Tibial nerve (tissue), 4 donors: Measurements from ENCODE around the gene PITX1. TPM values are rescaled to one million over a fixed set of nuclear protein-coding genes. Genes with fewer than 3 reads are reported as not detected.

Experiments used
- DNase-seq, 2 donors: peaks; one replicate each; pipeline ENCODE4 v3.0.0-alpha.2; 2019; ENCODE audit warnings: low spot score in 2 of 2
- H3K27ac ChIP-seq, 4 donors: fragments of 200-600 bp; sonication (generic) in 3 of 4; one replicate each; pipeline ENCODE4 v1.5.1; 2017 to 2019; ENCODE audit warnings: mild to moderate bottlenecking in 1 of 4
- H3K27me3 ChIP-seq, 2 donors: fragments of 200-600 bp; sonication (generic) in 1 of 2; one replicate each; pipeline versions ENCODE4 v1.5.1 to v1.6.0; 2017 to 2019
- H3K36me3 ChIP-seq, 3 donors: fragments of 200-600 bp; sonication (generic); one replicate each; pipeline ENCODE4 v1.5.1; 2018 to 2019
- H3K4me1 ChIP-seq, 4 donors: fragments of 200-600 bp; sonication (generic) in 3 of 4; one replicate each; pipeline ENCODE4 v1.5.1; 2017 to 2019
- H3K4me3 ChIP-seq, 4 donors: fragments of 200-600 bp; sonication (generic) in 3 of 4; one replicate each; pipeline ENCODE4 v1.5.1; 2017 to 2019; ENCODE audit warnings: mild to moderate bottlenecking in 1 of 4, moderate library complexity in 1 of 4
- H3K9me3 ChIP-seq, 4 donors: fragments of 200-600 bp; sonication (generic) in 3 of 4; one replicate each; pipeline ENCODE4 v1.5.1; 2017 to 2019
- EP300 ChIP-seq, 2 donors: sonication (generic); formaldehyde crosslinking; IDR thresholded peaks; one replicate each; pipeline ENCODE4 v1.6.1; 2017; ENCODE audit warnings: antibody characterized with exemption in 2 of 2, mild to moderate bottlenecking in 1 of 2
- POLR2A ChIP-seq, 2 donors: fragments of 450-650 bp; IDR thresholded peaks; one replicate each; pipeline ENCODE4 v1.6.1; 2017; ENCODE audit warnings: antibody characterized with exemption in 2 of 2, mild to moderate bottlenecking in 2 of 2, moderate library complexity in 2 of 2
- WGBS, 2 donors: methylation state at CpG; one replicate each; pipeline ENCODE4 v1.1.5; 2018; 5-methylcytosine and 5-hydroxymethylcytosine counted together
- total RNA-seq, 4 donors: library from RNA; depleted of rRNA; stranded (reverse); fragments of >200 nt; gene quantifications; one replicate each; pipeline ENCODE4 v1.1.0, GENCODE V29; 2016
- TF ChIP-seq, protein P1 (sequence below), 5 experiments: fragments of 200-600 bp in 3 of 5; fragments of 450-650 bp in 2 of 5; sonication (generic) in 3 of 5; IDR thresholded peaks; one replicate each; pipeline ENCODE4 v1.5.1; 2016 to 2019; ENCODE audit warnings: antibody characterized with exemption in 5 of 5, mild to moderate bottlenecking in 3 of 5, moderate library complexity in 2 of 5

Gene PITX1
- total RNA-seq, 4 donors from 2014 or later = 1.1 to 5.4 (median 3.0) TPM

DNA sequence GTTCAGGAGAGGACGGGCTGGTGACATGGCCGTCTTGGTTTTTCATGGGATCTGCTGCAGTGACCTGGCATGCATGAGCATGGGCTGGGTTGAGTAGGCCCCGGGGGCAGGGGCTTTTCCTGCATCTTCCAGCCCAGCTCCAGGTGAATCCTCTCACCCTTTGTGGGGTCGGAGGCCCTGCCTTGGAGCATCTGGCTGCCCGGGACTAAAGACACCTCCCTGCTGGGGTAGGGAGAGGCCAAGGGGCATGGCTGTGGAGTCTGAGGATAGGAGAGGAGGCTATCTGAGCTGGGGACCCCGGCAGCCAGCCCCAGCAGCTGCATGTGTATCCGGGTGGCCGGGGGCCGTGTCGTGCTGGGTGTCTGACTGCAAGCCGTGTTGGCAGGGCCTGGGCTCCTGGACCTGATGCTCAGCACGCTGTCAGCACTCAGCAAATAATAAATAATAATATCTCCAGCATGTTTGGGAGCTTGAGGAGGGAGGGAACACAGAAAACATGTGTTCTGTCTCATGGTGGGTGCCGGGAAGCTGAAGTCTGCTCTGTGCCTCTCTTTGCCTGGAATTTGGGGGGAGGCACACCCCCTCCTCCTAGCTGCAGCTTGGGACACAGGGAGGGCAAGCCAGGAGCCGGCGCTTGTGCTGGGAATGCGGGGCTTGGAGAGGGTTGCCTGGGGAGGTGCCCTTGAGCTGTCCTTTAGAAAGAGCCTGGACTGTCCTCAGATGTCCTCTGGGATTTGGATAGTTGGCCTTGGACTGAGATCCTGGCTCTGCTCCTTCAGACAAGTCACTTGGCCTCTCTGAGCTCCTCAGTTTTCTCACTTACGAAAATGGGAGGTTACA lies 28.4 kb upstream of the PITX1 start:
- H3K9me3 ChIP-seq = no peaks in the 10 kb centered on the region
- WGBS, 2 donors = 68 to 75% methylated on average over 12 to 14 of the region's 17 CpGs

DNA sequence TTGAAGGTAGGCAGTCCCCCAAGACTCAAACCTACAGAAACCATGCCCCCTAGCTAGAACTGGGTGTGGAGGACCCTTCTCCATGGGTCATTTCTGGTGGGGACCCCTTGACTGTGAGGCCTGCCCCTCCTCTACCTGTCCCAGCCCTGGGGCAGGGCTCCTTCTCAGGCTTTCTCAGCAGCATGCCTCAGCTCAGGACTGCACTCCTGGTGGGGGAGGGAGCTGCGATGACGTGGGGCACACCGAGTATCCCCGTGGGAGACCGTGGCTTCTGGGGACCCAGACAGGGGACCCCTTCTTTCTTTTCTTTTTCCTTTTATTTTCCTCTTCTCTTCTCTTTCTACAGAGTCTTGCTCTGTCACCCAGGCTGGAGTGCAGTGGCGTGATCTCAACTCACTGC lies 27.0 kb upstream of the PITX1 start:
- no peak for DNase-seq

More for the DNA sequence above, 28.4 kb upstream of the PITX1 start:
- H3K27me3 ChIP-seq = peaks cover 0 to 8% of the 10 kb centered on the region in 2 donors
- H3K36me3 ChIP-seq = no peaks in the 10 kb centered on the region
- no peak for DNase-seq
- TF ChIP-seq POLR2A (IDR thresholded peaks at IDR 0.05) (no peak), EP300 (IDR thresholded peaks at IDR 0.05) (no peak)
- no peak overlapping the region for H3K27ac ChIP-seq
- H3K4me1 ChIP-seq = no peaks in the 10 kb centered on the region
- no peak overlapping the region for H3K4me3 ChIP-seq

DNA sequence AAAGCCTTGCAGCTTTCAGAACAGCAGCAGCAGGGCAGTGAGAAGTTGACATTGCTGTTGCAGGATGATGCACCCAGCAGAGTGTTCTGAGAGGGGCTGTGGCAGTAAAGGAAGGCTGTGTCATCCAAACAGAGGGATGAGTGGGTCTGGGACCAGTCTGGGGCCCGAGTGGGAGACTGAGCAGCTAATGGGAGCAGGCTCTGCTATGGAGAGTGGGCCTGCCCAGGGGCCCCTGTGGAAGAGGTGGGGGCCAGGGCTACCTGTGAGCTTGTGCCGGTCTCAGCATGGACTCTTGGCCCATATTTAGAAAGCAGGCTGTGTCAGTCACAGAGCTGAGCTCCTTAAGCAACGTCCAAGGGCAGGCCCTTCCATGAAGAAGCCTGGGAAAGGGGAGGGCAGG lies 26.0 kb upstream of the PITX1 start:
- H3K4me1 ChIP-seq = no peaks in the 10 kb centered on the region
- no peak overlapping the region for H3K27ac ChIP-seq
- WGBS, 2 donors = 51 to 68% methylated on average over 3 of the region's 3 CpGs
- TF ChIP-seq, protein P1, sequence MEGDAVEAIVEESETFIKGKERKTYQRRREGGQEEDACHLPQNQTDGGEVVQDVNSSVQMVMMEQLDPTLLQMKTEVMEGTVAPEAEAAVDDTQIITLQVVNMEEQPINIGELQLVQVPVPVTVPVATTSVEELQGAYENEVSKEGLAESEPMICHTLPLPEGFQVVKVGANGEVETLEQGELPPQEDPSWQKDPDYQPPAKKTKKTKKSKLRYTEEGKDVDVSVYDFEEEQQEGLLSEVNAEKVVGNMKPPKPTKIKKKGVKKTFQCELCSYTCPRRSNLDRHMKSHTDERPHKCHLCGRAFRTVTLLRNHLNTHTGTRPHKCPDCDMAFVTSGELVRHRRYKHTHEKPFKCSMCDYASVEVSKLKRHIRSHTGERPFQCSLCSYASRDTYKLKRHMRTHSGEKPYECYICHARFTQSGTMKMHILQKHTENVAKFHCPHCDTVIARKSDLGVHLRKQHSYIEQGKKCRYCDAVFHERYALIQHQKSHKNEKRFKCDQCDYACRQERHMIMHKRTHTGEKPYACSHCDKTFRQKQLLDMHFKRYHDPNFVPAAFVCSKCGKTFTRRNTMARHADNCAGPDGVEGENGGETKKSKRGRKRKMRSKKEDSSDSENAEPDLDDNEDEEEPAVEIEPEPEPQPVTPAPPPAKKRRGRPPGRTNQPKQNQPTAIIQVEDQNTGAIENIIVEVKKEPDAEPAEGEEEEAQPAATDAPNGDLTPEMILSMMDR (IDR thresholded peaks at IDR 0.05) = no peak
- TF ChIP-seq POLR2A (IDR thresholded peaks at IDR 0.05) = no peak
- no peak for TF ChIP-seq EP300 (IDR thresholded peaks at IDR 0.05)
- H3K27me3 ChIP-seq = peaks cover 0 to 8% of the 10 kb centered on the region in 2 donors
- H3K9me3 ChIP-seq = no peaks in the 10 kb centered on the region
- H3K4me3 ChIP-seq = no peak overlapping the region
- no peaks in the 10 kb centered on the region for H3K36me3 ChIP-seq
- DNase-seq = no peak

More for the DNA sequence above, 27.0 kb upstream of the PITX1 start:
- Histone ChIP-seq H3K27me3 (peaks cover 0 to 8% of the 10 kb centered on the region in 2 donors), H3K4me3 (no peak overlapping the region), H3K27ac (no peak overlapping the region), H3K9me3 (no peaks in the 10 kb centered on the region), H3K36me3 (no peaks in the 10 kb centered on the region), H3K4me1 (no peaks in the 10 kb centered on the region)
- WGBS, 2 donors = 90 to 92% methylated on average over 6 of the region's 6 CpGs
- TF ChIP-seq, protein P1 (IDR thresholded peaks at IDR 0.05) = no peak

DNA sequence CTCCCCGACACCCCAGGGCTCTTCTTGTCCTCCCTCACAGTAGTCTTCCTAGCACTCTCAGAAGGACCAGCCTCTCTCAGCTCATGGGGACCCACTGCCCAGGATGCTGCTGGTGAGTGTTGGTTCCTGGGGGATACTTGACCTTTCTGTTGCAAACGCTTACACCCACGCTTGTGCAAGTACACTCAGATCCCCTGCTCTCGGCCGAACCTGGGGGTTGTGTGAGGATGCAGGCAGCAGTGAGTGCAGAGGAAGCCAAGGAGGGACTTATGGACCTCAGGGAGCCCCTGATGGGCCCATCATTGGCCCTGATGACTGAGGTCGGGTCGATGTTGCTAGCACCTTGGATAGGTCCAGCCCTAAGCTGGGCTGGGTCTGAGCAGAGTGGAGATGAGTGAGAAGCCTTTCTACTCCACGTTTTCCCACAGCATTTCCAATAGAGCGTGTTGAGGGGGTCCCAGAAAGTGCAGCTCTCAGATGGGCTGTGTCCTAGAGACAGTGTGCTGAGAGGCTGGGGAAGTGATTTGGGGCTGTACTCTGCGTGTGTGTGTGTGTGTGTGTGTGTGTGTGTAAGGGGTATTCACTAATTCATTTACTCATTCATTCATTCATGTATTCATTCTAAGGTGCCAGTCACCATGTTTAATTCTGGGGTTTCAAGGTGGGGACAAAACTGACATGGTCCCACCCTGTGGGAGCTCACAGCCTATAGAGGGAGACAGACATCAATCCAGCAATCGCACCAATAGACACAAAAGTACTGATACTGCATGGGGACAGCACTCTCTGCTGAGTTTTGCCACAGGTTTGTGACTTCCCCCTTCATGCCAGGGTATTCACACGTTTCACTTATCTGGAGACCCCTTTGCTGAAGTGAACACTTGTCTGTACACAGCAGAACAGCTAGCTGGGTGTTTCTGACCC lies 25.2 kb upstream of the PITX1 start:
- 69 to 70% methylated on average over 11 to 12 of the region's 12 CpGs for WGBS, 2 donors
- Histone ChIP-seq H3K27me3 (peaks cover 0 to 4% of the 10 kb centered on the region in 2 donors), H3K4me3 (no peak overlapping the region), H3K27ac (no peak overlapping the region), H3K36me3 (no peaks in the 10 kb centered on the region), H3K4me1 (no peaks in the 10 kb centered on the region), H3K9me3 (no peaks in the 10 kb centered on the region)
- TF ChIP-seq POLR2A (IDR thresholded peaks at IDR 0.05) (no peak), EP300 (IDR thresholded peaks at IDR 0.05) (no peak)
- TF ChIP-seq, protein P1 (IDR thresholded peaks at IDR 0.05) = no peak
- no peak for DNase-seq

DNA sequence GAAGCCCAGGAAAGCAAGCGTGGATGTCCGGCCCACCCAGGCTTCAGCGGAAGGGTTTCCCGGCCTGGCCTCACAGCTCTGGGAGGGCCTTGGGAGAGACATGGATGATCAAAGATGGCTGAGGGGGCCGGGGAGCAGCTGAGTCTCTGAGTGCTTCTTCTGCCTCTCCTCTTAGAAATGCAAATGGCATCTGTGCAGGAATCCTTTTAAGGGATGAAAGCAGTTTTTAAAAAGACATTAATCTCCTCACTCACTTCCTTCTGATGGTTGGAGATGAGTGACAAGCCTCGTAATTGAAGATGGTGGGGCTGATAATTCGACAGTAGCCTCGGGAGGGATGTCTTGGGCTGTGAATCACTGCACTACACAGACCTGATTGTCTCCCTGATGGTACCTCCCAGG lies 24.3 kb upstream of the PITX1 start:
- Histone ChIP-seq H3K27ac (no peak overlapping the region), H3K4me1 (no peaks in the 10 kb centered on the region), H3K4me3 (no peak overlapping the region), H3K36me3 (no peaks in the 10 kb centered on the region), H3K27me3 (peaks cover 0 to 14% of the 10 kb centered on the region in 2 donors), H3K9me3 (no peaks in the 10 kb centered on the region)
- 51 to 56% methylated on average over 8 of the region's 8 CpGs for WGBS, 2 donors
- TF ChIP-seq EP300 (IDR thresholded peaks at IDR 0.05) (no peak), POLR2A (IDR thresholded peaks at IDR 0.05) (no peak)
- TF ChIP-seq, protein P1 (IDR thresholded peaks at IDR 0.05) = no peak
- DNase-seq = no peak
